ENCODE results near the gene RASSF5. TPM values are rescaled to one million over a fixed set of nuclear protein-coding genes. Genes with fewer than 3 reads are reported as not detected.

The RASSF5 gene
- total and polyA plus RNA-seq, 4 donors: 4.8 to 10.0 (median 5.5) TPM

DNA sequence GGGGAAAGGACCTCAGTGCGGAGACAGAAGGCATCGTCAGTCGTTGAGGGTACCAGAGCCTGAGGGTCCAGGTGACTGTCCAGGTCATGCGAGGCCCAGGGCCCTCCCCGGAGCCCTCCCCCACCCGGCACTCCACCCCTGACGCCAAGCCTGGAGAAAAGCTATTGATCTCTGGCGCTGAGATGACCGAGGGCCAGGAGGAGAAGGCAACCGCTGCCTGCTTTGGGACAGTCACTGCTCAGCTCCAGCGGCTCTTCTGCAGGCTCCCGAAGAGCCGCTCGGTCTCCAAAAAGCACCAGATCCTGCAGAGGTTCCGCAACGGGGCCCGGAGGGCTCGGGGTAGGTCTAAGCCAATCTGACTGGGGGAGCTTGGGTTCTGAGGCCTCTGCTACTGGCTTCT is 10.9 kb downstream of the RASSF5 start:
- peak overlapping the region in 1 of 3 donors; percentile 9 for H3K4me3 ChIP-seq (ENCODE audit: low read depth in 1 of 3, low read length in 3 of 3)
- DNase-seq (ENCODE audit: low spot score): no peak
- H3K27ac ChIP-seq (ENCODE audit: low read depth in 1 of 2, low read length in 2 of 2): peak overlapping the region; percentile 48 to 67
- H3K27me3 ChIP-seq (ENCODE audit: control insufficient read depth in 4 of 4, insufficient read depth in 4 of 4, low read length in 3 of 4): no peaks in the 10 kb centered on the region
- peaks cover 4 to 37% (median 31%) of the 10 kb centered on the region in 4 donors for H3K4me1 ChIP-seq (ENCODE audit: control insufficient read depth in 4 of 4, insufficient read depth in 4 of 4, low read length in 3 of 4)
- peak overlapping the region in 1 of 2 donors; percentile 42 for H3K9ac ChIP-seq (ENCODE audit: low read depth in 1 of 2, low read length in 2 of 2)
- 44% methylated on average over 18 of the region's 18 CpGs for WGBS
- no peaks in the 10 kb centered on the region for H3K9me3 ChIP-seq (ENCODE audit: control insufficient read depth in 4 of 4, low read length in 3 of 4)
- no peak for TF ChIP-seq HNF4A (conservative IDR thresholded peaks at IDR 0.05)
- TF ChIP-seq, protein P1, sequence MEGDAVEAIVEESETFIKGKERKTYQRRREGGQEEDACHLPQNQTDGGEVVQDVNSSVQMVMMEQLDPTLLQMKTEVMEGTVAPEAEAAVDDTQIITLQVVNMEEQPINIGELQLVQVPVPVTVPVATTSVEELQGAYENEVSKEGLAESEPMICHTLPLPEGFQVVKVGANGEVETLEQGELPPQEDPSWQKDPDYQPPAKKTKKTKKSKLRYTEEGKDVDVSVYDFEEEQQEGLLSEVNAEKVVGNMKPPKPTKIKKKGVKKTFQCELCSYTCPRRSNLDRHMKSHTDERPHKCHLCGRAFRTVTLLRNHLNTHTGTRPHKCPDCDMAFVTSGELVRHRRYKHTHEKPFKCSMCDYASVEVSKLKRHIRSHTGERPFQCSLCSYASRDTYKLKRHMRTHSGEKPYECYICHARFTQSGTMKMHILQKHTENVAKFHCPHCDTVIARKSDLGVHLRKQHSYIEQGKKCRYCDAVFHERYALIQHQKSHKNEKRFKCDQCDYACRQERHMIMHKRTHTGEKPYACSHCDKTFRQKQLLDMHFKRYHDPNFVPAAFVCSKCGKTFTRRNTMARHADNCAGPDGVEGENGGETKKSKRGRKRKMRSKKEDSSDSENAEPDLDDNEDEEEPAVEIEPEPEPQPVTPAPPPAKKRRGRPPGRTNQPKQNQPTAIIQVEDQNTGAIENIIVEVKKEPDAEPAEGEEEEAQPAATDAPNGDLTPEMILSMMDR (IDR thresholded peaks at IDR 0.05; ENCODE audit: low read depth, low read length, missing input control): no peak
- no peak for TF ChIP-seq SP1 (IDR thresholded peaks at IDR 0.05)
- no peak for TF ChIP-seq FOXA1 (IDR thresholded peaks at IDR 0.05)
- no peak for TF ChIP-seq HNF4G (IDR thresholded peaks at IDR 0.05)
- no peak for TF ChIP-seq MAX (IDR thresholded peaks at IDR 0.05)
- no peak for TF ChIP-seq FOXA2 (IDR thresholded peaks at IDR 0.05)
- TF ChIP-seq JUND (IDR thresholded peaks at IDR 0.05): no peak
- TF ChIP-seq GABPA (IDR thresholded peaks at IDR 0.05 in 1 of 2, conservative IDR thresholded peaks at IDR 0.05 in 1 of 2): no peak
- no peak for TF ChIP-seq RXRA (IDR thresholded peaks at IDR 0.05)
- no peak for TF ChIP-seq NR2F2 (IDR thresholded peaks at IDR 0.05)
- no peaks in the 10 kb centered on the region for H3K36me3 ChIP-seq (ENCODE audit: control insufficient read depth in 4 of 4, insufficient read depth in 3 of 4, low read depth in 1 of 4, low read length in 3 of 4)

DNA sequence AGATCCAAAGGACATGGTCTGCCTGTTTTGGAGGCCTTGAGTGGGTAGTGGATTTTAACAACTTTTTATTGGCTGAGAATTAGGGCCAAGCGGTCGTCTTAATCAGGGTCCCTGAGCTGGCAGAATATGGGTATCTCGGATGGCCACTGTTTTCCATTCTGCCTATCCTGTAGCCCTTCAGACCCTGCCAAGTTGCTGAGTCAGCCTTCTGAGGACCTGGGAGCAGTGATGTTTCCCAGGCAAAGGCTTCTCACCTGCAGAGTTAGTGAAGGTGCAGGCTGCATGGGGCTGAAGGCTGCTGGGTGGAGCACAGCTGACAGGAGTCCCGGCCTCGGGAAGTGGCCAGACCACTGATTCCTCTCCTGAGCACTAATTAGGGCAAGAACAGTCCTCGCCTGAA is 11.4 kb downstream of the RASSF5 start:
- H3K27ac ChIP-seq (ENCODE audit: low read depth in 1 of 2, low read length in 2 of 2): peak overlapping the region; percentile 31 to 67
- WGBS: 70% methylated on average over 6 of the region's 6 CpGs
- no peaks in the 10 kb centered on the region for H3K36me3 ChIP-seq (ENCODE audit: control insufficient read depth in 4 of 4, insufficient read depth in 3 of 4, low read depth in 1 of 4, low read length in 3 of 4)
- H3K9ac ChIP-seq (ENCODE audit: low read depth in 1 of 2, low read length in 2 of 2): peak overlapping the region in 1 of 2 donors; percentile 42
- no peaks in the 10 kb centered on the region for H3K9me3 ChIP-seq (ENCODE audit: control insufficient read depth in 4 of 4, low read length in 3 of 4)
- no peak for DNase-seq (ENCODE audit: low spot score)
- no peak overlapping the region for H3K4me3 ChIP-seq (ENCODE audit: low read depth in 1 of 3, low read length in 3 of 3)
- H3K4me1 ChIP-seq (ENCODE audit: control insufficient read depth in 4 of 4, insufficient read depth in 4 of 4, low read length in 3 of 4): peaks cover 4 to 36% (median 30%) of the 10 kb centered on the region in 4 donors
- no peak for TF ChIP-seq RAD21 (IDR thresholded peaks at IDR 0.05)
- no peak for TF ChIP-seq SP1 (IDR thresholded peaks at IDR 0.05)
- TF ChIP-seq, protein P2, sequence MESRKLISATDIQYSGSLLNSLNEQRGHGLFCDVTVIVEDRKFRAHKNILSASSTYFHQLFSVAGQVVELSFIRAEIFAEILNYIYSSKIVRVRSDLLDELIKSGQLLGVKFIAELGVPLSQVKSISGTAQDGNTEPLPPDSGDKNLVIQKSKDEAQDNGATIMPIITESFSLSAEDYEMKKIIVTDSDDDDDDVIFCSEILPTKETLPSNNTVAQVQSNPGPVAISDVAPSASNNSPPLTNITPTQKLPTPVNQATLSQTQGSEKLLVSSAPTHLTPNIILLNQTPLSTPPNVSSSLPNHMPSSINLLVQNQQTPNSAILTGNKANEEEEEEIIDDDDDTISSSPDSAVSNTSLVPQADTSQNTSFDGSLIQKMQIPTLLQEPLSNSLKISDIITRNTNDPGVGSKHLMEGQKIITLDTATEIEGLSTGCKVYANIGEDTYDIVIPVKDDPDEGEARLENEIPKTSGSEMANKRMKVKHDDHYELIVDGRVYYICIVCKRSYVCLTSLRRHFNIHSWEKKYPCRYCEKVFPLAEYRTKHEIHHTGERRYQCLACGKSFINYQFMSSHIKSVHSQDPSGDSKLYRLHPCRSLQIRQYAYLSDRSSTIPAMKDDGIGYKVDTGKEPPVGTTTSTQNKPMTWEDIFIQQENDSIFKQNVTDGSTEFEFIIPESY (IDR thresholded peaks at IDR 0.05): no peak
- no peak for TF ChIP-seq FOXA1 (IDR thresholded peaks at IDR 0.05)
- no peak for TF ChIP-seq JUND (IDR thresholded peaks at IDR 0.05)
- no peak for TF ChIP-seq YY1 (IDR thresholded peaks at IDR 0.05)
- TF ChIP-seq REST (IDR thresholded peaks at IDR 0.05): no peak
- TF ChIP-seq HNF4A (conservative IDR thresholded peaks at IDR 0.05): no peak
- TF ChIP-seq GABPA (IDR thresholded peaks at IDR 0.05 in 1 of 2, conservative IDR thresholded peaks at IDR 0.05 in 1 of 2): no peak
- no peak for TF ChIP-seq RXRA (IDR thresholded peaks at IDR 0.05)
- TF ChIP-seq, protein P1 (IDR thresholded peaks at IDR 0.05; ENCODE audit: low read depth, low read length, missing input control): no peak
- no peaks in the 10 kb centered on the region for H3K27me3 ChIP-seq (ENCODE audit: control insufficient read depth in 4 of 4, insufficient read depth in 4 of 4, low read length in 3 of 4)
